Ovary (tissue), 3 donors: ENCODE results near the gene STON1.

ENCODE experiments used
- CTCF ChIP-seq, 3 donors: fragments of 450-650 bp in 2 of 3; fragments of 200-600 bp in 1 of 3; IDR thresholded peaks; one replicate each; pipeline versions ENCODE4 v1.5.1 to v1.8.0; 2016 to 2022; ENCODE audit warnings: antibody characterized with exemption in 3 of 3, mild to moderate bottlenecking in 1 of 3
- EP300 ChIP-seq: sonication (generic); formaldehyde crosslinking; IDR thresholded peaks from one replicate; pipeline ENCODE4 v1.6.1; 2017; ENCODE audit warnings: antibody characterized with exemption
- POLR2A ChIP-seq: fragments of 450-650 bp; IDR thresholded peaks from one replicate; pipeline ENCODE4 v1.6.1; 2017; ENCODE audit warnings: antibody characterized with exemption, mild to moderate bottlenecking, moderate library complexity
- donor health status: DM: no; HTN: no; CAD: no.

- TF ChIP-seq POLR2A (no peak), CTCF (IDR thresholded peaks at IDR 0.05) (no peak), EP300 (no peak)
Measured at GRCh38 chr2:48588745-48589144, 58.8 kb downstream of the STON1 start.
